PC-3 (cell line): ENCODE measurements around the gene SLC22A6. TPM values are rescaled to one million over a fixed set of nuclear protein-coding genes. Genes with fewer than 3 reads are reported as not detected.

Experiments
- ATAC-seq: fragments of 200-7000 bp; cut with Tn5 transposase; 2 replicates; pipeline ENCODE4 v1.9.1; 2020; ENCODE audit warnings: mild to moderate bottlenecking, moderate library complexity
- BruUV-seq: library from RNA; stranded (reverse); fragments of 400-500 nt; replicated peaks from 2 replicates; lab custom pipeline; 2021; lab: Mats Ljungman, UMichigan
- CTCF ChIA-PET: fragments of 300-600 bp; sonication (Branson Sonifier 250); formaldehyde crosslinking; loops from one replicate; lab custom pipeline; 2022; ENCODE audit warnings: antibody characterized with exemption; lab: Charles Lee
- POLR2A ChIA-PET: fragments of 300-600 bp; sonication (Branson Sonifier 250); formaldehyde crosslinking; loops from one replicate; lab custom pipeline; 2022; ENCODE audit warnings: antibody characterized with exemption; ENCODE audit not compliant: unreplicated experiment; lab: Charles Lee
- DNase-seq: peaks from one replicate; pipeline ENCODE4 v3.0.0-alpha.2; 2015
- H2AFZ ChIP-seq: fragments of 300-600 bp; sonication (generic); 2 replicates; pipeline ENCODE4 v1.6.0; 2016; ENCODE audit warnings: antibody characterized with exemption, low read length
- H3F3A ChIP-seq: fragments of 300-600 bp; sonication (generic); one replicate; pipeline ENCODE4 v1.6.0; 2017; ENCODE audit warnings: antibody characterized with exemption, low read length, control low read depth, mild to moderate bottlenecking; ENCODE audit not compliant: unreplicated experiment
- H3K27ac ChIP-seq: fragments of 300-600 bp; sonication (generic); 2 replicates; pipeline ENCODE4 v1.5.1; 2016; ENCODE audit warnings: mild to moderate bottlenecking, low read length
- H3K27me3 ChIP-seq: fragments of 300-600 bp; sonication (generic); 2 replicates; pipeline ENCODE4 v1.6.1; 2016; ENCODE audit warnings: low read length, mixed read lengths
- H3K36me3 ChIP-seq: fragments of 300-600 bp; sonication (generic); 2 replicates; pipeline ENCODE4 v1.6.1; 2016; ENCODE audit warnings: low read depth, mixed run types, low read length, mixed read lengths
- H3K4me1 ChIP-seq: fragments of 300-600 bp; sonication (generic); 2 replicates; pipeline ENCODE4 v1.5.1; 2016; ENCODE audit warnings: low read length; ENCODE audit not compliant: insufficient read depth
- H3K4me2 ChIP-seq: fragments of 300-600 bp; sonication (generic); 2 replicates; pipeline ENCODE4 v1.6.0; 2016; ENCODE audit warnings: low read length
- H3K4me3 ChIP-seq: fragments of 300-600 bp; sonication (generic); 2 replicates; pipeline ENCODE4 v1.5.1; 2016; ENCODE audit warnings: mild to moderate bottlenecking, low read length, mixed read lengths
- H3K79me2 ChIP-seq: fragments of 300-600 bp; sonication (generic); 2 replicates; pipeline ENCODE4 v1.6.1; 2017; ENCODE audit warnings: low read length, mixed read lengths
- H3K9ac ChIP-seq: fragments of 300-600 bp; sonication (generic); 2 replicates; pipeline ENCODE4 v1.6.0; 2016; ENCODE audit warnings: mild to moderate bottlenecking, low read length
- H3K9me2 ChIP-seq: fragments of 300-600 bp; sonication (generic); replicated peaks from 2 replicates; pipeline ENCODE4 v1.6.1; 2016; ENCODE audit warnings: mixed run types, low read length, mixed read lengths
- H3K9me3 ChIP-seq: fragments of 300-600 bp; sonication (generic); 2 replicates; pipeline ENCODE4 v1.6.1; 2016; ENCODE audit warnings: low read length, mixed read lengths
- H4K20me1 ChIP-seq: fragments of 300-600 bp; sonication (generic); 2 replicates; pipeline ENCODE4 v1.6.1; 2016; ENCODE audit warnings: low read length, mixed read lengths
- CTCF ChIP-seq: fragments of 300-600 bp; sonication (generic); conservative IDR thresholded peaks from 2 replicates; pipeline ENCODE4 v1.5.1; 2017; ENCODE audit warnings: antibody characterized with exemption, low read depth, mild to moderate bottlenecking, low read length
- EZH2 ChIP-seq: fragments of 300-600 bp; sonication (generic); IDR thresholded peaks from one replicate; pipeline ENCODE4 v1.6.1; 2017; ENCODE audit warnings: antibody characterized with exemption, mild to moderate bottlenecking, low read length; ENCODE audit not compliant: unreplicated experiment
- EZH2phosphoT487 ChIP-seq: fragments of 300-600 bp; sonication (generic); IDR thresholded peaks from 2 replicates; pipeline ENCODE4 v1.6.1; 2018; ENCODE audit warnings: mild to moderate bottlenecking, antibody characterized with exemption, low read length, borderline replicate concordance
- intact Hi-C: fragments of 100-400 bp; cut with micrococcal nuclease; formaldehyde crosslinking; loops from 2 replicates; pipeline ENCODE4 v1.9.0; 2023
- total RNA-seq: library from RNA; depleted of rRNA; stranded (reverse); fragments of >200 nt; gene quantifications from 2 replicates; pipeline ENCODE4 v1.2.3, GENCODE V29; 2014

The SLC22A6 gene
- total RNA-seq, 1 experiment from 2014 or later: not detected

GRCh38 chr11:62958547-62959421 is 26.0 kb downstream of the SLC22A6 start:
- H4K20me1 ChIP-seq: no peaks in the 10 kb centered on the region
- intact Hi-C loops: no loop called here
- POLR2A ChIA-PET: no interaction called here
- H3K27ac ChIP-seq: no peak overlapping the region
- no TSS peak for BruUV-seq
- DNase-seq (no peak), ATAC-seq (no peak)
- CTCF ChIA-PET: interaction anchor here (0.6 kb wide), 1 partner anchor 16 kb away, joined by 3 read pairs; no protein-coding TSS in a partner anchor
- peaks cover 13% of the 10 kb centered on the region for H3K27me3 ChIP-seq
- no peak for TF ChIP-seq EZH2phosphoT487
- TF ChIP-seq EZH2: no peak
- no peak for TF ChIP-seq CTCF
- no peak overlapping the region for H2AFZ ChIP-seq
- no peaks in the 10 kb centered on the region for H3K9me3 ChIP-seq
- H3F3A ChIP-seq: no peaks in the 10 kb centered on the region
- H3K4me2 ChIP-seq: peak overlapping the region; percentile 0; the same call in 1 of the 2 replicates
- no peaks in the 10 kb centered on the region for H3K79me2 ChIP-seq
- H3K9me2 ChIP-seq: no peaks in the 10 kb centered on the region
- H3K4me1 ChIP-seq: no peaks in the 10 kb centered on the region
- no peaks in the 10 kb centered on the region for H3K36me3 ChIP-seq
- H3K9ac ChIP-seq: no peak overlapping the region
- no peak overlapping the region for H3K4me3 ChIP-seq

GRCh38 chr11:62957147-62957546 is 27.6 kb downstream of the SLC22A6 start:
- H3K79me2 ChIP-seq: no peaks in the 10 kb centered on the region
- DNase-seq (no peak), ATAC-seq (no peak)
- no peak overlapping the region for H2AFZ ChIP-seq
- intact Hi-C loops: no loop called here
- CTCF ChIA-PET: no interaction called here
- H3K4me2 ChIP-seq: no peak overlapping the region
- H4K20me1 ChIP-seq: no peaks in the 10 kb centered on the region
- no peak overlapping the region for H3K4me3 ChIP-seq
- no peaks in the 10 kb centered on the region for H3K36me3 ChIP-seq
- POLR2A ChIA-PET: no interaction called here
- no TSS peak for BruUV-seq
- H3K27me3 ChIP-seq: peaks cover 9% of the 10 kb centered on the region; the same call in 1 of the 2 replicates
- no peak overlapping the region for H3K9ac ChIP-seq
- H3K9me2 ChIP-seq: no peaks in the 10 kb centered on the region
- H3K4me1 ChIP-seq: no peaks in the 10 kb centered on the region
- H3F3A ChIP-seq: no peaks in the 10 kb centered on the region
- no peak for TF ChIP-seq EZH2
- TF ChIP-seq CTCF: no peak
- TF ChIP-seq EZH2phosphoT487: no peak
- no peak overlapping the region for H3K27ac ChIP-seq
- no peaks in the 10 kb centered on the region for H3K9me3 ChIP-seq

GRCh38 chr11:62954478-62954877 is 30.3 kb downstream of the SLC22A6 start:
- H3K9ac ChIP-seq: no peak overlapping the region
- no peaks in the 10 kb centered on the region for H3F3A ChIP-seq
- no peaks in the 10 kb centered on the region for H3K4me1 ChIP-seq
- H3K9me3 ChIP-seq: no peaks in the 10 kb centered on the region
- CTCF ChIA-PET: no interaction called here
- POLR2A ChIA-PET: no interaction called here
- no peak overlapping the region for H3K4me3 ChIP-seq
- H3K9me2 ChIP-seq: no peaks in the 10 kb centered on the region
- no peak for DNase-seq
- no peak overlapping the region for H2AFZ ChIP-seq
- no peak for ATAC-seq
- no peaks in the 10 kb centered on the region for H3K79me2 ChIP-seq
- intact Hi-C loops: no loop called here
- BruUV-seq: no TSS peak
- H4K20me1 ChIP-seq: no peaks in the 10 kb centered on the region
- TF ChIP-seq CTCF: no peak
- no peak for TF ChIP-seq EZH2
- no peak for TF ChIP-seq EZH2phosphoT487
- H3K4me2 ChIP-seq: no peak overlapping the region
- H3K27me3 ChIP-seq: peaks cover 17% of the 10 kb centered on the region; the same call in 1 of the 2 replicates
- H3K36me3 ChIP-seq: no peaks in the 10 kb centered on the region
- no peak overlapping the region for H3K27ac ChIP-seq
